22Rv1 (cell line): ENCODE measurements around the gene HMGN4.

Experiments used
- ZFX ChIP-seq: fragments of 450-650 bp; IDR thresholded peaks from 2 replicates; pipeline ENCODE4 v1.6.1; 2017; ENCODE audit warnings: antibody characterized with exemption, borderline replicate concordance
- TF ChIP-seq, protein P1 (sequence below): fragments of 450-650 bp; IDR thresholded peaks from 2 replicates; pipeline ENCODE4 v1.5.1; 2017; ENCODE audit warnings: mild to moderate bottlenecking

DNA sequence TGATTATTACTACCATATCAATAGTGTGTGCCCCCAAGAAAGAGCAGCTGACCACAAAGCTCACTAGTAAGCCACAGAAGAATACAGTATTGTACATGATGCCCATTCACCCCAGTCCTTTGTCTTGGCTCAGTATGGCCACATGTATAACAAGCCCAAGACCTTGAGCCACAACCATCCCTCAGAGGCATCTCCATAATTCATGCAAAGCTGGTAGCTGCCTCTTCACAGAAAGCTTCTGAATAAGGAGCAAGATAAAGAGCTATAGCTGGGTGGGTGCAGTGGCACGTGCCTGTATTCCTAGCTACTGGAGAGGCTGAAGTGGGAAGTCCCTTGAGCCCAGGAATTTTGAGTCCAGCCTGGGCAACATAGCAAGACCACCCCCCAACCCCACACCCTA lies 42.9 kb upstream of the HMGN4 start:
- TF ChIP-seq, protein P1, sequence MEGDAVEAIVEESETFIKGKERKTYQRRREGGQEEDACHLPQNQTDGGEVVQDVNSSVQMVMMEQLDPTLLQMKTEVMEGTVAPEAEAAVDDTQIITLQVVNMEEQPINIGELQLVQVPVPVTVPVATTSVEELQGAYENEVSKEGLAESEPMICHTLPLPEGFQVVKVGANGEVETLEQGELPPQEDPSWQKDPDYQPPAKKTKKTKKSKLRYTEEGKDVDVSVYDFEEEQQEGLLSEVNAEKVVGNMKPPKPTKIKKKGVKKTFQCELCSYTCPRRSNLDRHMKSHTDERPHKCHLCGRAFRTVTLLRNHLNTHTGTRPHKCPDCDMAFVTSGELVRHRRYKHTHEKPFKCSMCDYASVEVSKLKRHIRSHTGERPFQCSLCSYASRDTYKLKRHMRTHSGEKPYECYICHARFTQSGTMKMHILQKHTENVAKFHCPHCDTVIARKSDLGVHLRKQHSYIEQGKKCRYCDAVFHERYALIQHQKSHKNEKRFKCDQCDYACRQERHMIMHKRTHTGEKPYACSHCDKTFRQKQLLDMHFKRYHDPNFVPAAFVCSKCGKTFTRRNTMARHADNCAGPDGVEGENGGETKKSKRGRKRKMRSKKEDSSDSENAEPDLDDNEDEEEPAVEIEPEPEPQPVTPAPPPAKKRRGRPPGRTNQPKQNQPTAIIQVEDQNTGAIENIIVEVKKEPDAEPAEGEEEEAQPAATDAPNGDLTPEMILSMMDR: no peak
- TF ChIP-seq ZFX: no peak
